GM10266 (cell line): Measurements from ENCODE around the gene CMKLR1.

ENCODE experiments used
- DNase-seq: peaks from one replicate; pipeline ENCODE4 v3.0.0; 2012; ENCODE audit errors: extremely low spot score
- CTCF ChIP-seq: IDR thresholded peaks from 2 replicates; pipeline ENCODE4 v1.5.1; 2012; ENCODE audit warnings: mild to moderate bottlenecking, low read depth; ENCODE audit not compliant: control insufficient read depth, insufficient read depth; ENCODE audit errors: missing control alignments

The CMKLR1 gene

GRCh38 chr12:108306506-108306905 is 32.6 kb downstream of the CMKLR1 start:
- DNase-seq = no peak
- TF ChIP-seq CTCF = no peak

- DNase-seq = no peak
- no peak for TF ChIP-seq CTCF
These were observed 33.1 kb downstream of the CMKLR1 start for GRCh38 chr12:108305991-108306501.

- DNase-seq = no peak
- TF ChIP-seq CTCF = no peak
These were observed 33.6 kb downstream of the CMKLR1 start for GRCh38 chr12:108305520-108305919.

- no peak for TF ChIP-seq CTCF
- DNase-seq = no peak
These were observed 34.5 kb downstream of the CMKLR1 start for GRCh38 chr12:108304633-108305032.

- TF ChIP-seq CTCF = no peak
- no peak for DNase-seq
These were observed 35.4 kb downstream of the CMKLR1 start for GRCh38 chr12:108303703-108304102.

GRCh38 chr12:108302403-108303311 is 36.5 kb downstream of the CMKLR1 start:
- DNase-seq = no peak
- TF ChIP-seq CTCF = no peak

GRCh38 chr12:108302016-108302402 is 37.1 kb downstream of the CMKLR1 start:
- TF ChIP-seq CTCF = no peak
- no peak for DNase-seq
